Measurements from ENCODE around the gene ZDHHC20.

ZDHHC20 gene

GRCh38 chr13:21463424-21463823 lies 4.3 kb upstream of the ZDHHC20 start:
- no peak for TF ChIP-seq CTCF (conservative IDR thresholded peaks at IDR 0.05; ENCODE audit: low read depth, low read length)
- no peak overlapping the region for H3K4me3 ChIP-seq (ENCODE audit: low read length)
- no peak for DNase-seq (ENCODE audit: low read depth)

GRCh38 chr13:21461131-21461530 lies 2.0 kb upstream of the ZDHHC20 start:
- DNase-seq (ENCODE audit: low read depth), result no peak
- no peak for TF ChIP-seq CTCF (conservative IDR thresholded peaks at IDR 0.05; ENCODE audit: low read depth, low read length)
- no peak overlapping the region for H3K4me3 ChIP-seq (ENCODE audit: low read length)

- no peak for DNase-seq (ENCODE audit: low read depth)
- H3K4me3 ChIP-seq (ENCODE audit: low read length), result peak overlapping the region; percentile 96
- TF ChIP-seq CTCF (conservative IDR thresholded peaks at IDR 0.05; ENCODE audit: low read depth, low read length), result no peak
These were observed 671 bp downstream of the ZDHHC20 start for GRCh38 chr13:21458451-21458812.

- no peak for DNase-seq (ENCODE audit: low read depth)
- no peak for TF ChIP-seq CTCF (conservative IDR thresholded peaks at IDR 0.05; ENCODE audit: low read depth, low read length)
These were observed 5.6 kb downstream of the ZDHHC20 start for GRCh38 chr13:21453387-21454081.

GRCh38 chr13:21450936-21451335 lies 8.2 kb downstream of the ZDHHC20 start:
- no peak overlapping the region for H3K4me3 ChIP-seq (ENCODE audit: low read length)
- TF ChIP-seq CTCF (conservative IDR thresholded peaks at IDR 0.05; ENCODE audit: low read depth, low read length), result no peak
- no peak for DNase-seq (ENCODE audit: low read depth)

More at GRCh38 chr13:21453387-21454081, 5.6 kb downstream of the ZDHHC20 start:
- no peak overlapping the region for H3K4me3 ChIP-seq (ENCODE audit: low read length)

- H3K4me3 ChIP-seq (ENCODE audit: low read length), result no peak overlapping the region
- DNase-seq (ENCODE audit: low read depth), result no peak
- no peak for TF ChIP-seq CTCF (conservative IDR thresholded peaks at IDR 0.05; ENCODE audit: low read depth, low read length)
These were observed 12.4 kb downstream of the ZDHHC20 start for GRCh38 chr13:21446656-21447055.

GRCh38 chr13:21445759-21446158 lies 13.3 kb downstream of the ZDHHC20 start:
- DNase-seq (ENCODE audit: low read depth), result no peak
- TF ChIP-seq CTCF (conservative IDR thresholded peaks at IDR 0.05; ENCODE audit: low read depth, low read length), result no peak
- no peak overlapping the region for H3K4me3 ChIP-seq (ENCODE audit: low read length)

All from retinal pigment epithelial cell (primary cell).